PC-9 (cell line): Measurements from ENCODE around the gene ERMN. TPM values are rescaled to one million over a fixed set of nuclear protein-coding genes. Genes with fewer than 3 reads are reported as not detected.
"Not testable (repeated sequence)": the region's sequence is repeated elsewhere in the genome, so short reads cannot be mapped to it uniquely, and the experiment has no call there.

Experiments
- BruUV-seq: library from RNA; stranded (reverse); fragments of 400-500 nt; replicated peaks from 2 replicates; lab custom pipeline; 2021; lab: Mats Ljungman, UMichigan
- CTCF ChIA-PET: fragments of 300-600 bp; sonication (Branson Sonifier 250); formaldehyde crosslinking; loops from one replicate; lab custom pipeline; 2022; ENCODE audit warnings: antibody characterized with exemption; lab: Charles Lee
- POLR2A ChIA-PET: fragments of 300-600 bp; sonication (Branson Sonifier 250); formaldehyde crosslinking; loops from one replicate; lab custom pipeline; 2022; ENCODE audit warnings: antibody characterized with exemption; ENCODE audit not compliant: unreplicated experiment; lab: Charles Lee
- DNase-seq, 2 experiments: peaks; one replicate each; pipeline versions ENCODE4 v3.0.0 to v3.0.0-alpha.2; 2015 to 2022; ENCODE audit warnings: mixed read lengths in 1 of 2
- H2AFZ ChIP-seq: fragments of 200-600 bp; sonication (generic); 2 replicates; pipeline ENCODE4 v1.8.1; 2017; ENCODE audit warnings: antibody characterized with exemption
- H3F3A ChIP-seq: fragments of 200-600 bp; sonication (generic); 2 replicates; pipeline ENCODE4 v1.8.1; 2017; ENCODE audit warnings: antibody characterized with exemption, mild to moderate bottlenecking, low read depth; ENCODE audit not compliant: insufficient read depth
- H3K27ac ChIP-seq: fragments of 200-600 bp; sonication (generic); 2 replicates; pipeline ENCODE4 v1.6.1; 2016; ENCODE audit warnings: mixed run types
- H3K27me3 ChIP-seq: fragments of 200-600 bp; sonication (generic); 2 replicates; pipeline ENCODE4 v1.6.1; 2016; ENCODE audit warnings: low read depth, mixed run types; ENCODE audit not compliant: insufficient read depth
- H3K36me3 ChIP-seq: fragments of 200-600 bp; sonication (generic); 2 replicates; pipeline ENCODE4 v1.6.1; 2016; ENCODE audit warnings: low read depth, mixed run types
- H3K4me1 ChIP-seq: fragments of 200-600 bp; sonication (generic); replicated peaks from 2 replicates; pipeline ENCODE4 v1.6.1; 2016; ENCODE audit warnings: mixed run types; ENCODE audit not compliant: insufficient read depth
- H3K4me2 ChIP-seq: fragments of 200-600 bp; sonication (generic); 2 replicates; pipeline ENCODE4 v1.6.1; 2017; ENCODE audit warnings: mixed run types
- H3K4me3 ChIP-seq: fragments of 200-600 bp; sonication (generic); 2 replicates; pipeline ENCODE4 v1.6.1; 2016; ENCODE audit warnings: mixed run types
- H3K79me2 ChIP-seq: fragments of 200-600 bp; sonication (generic); 2 replicates; pipeline ENCODE4 v1.6.1; 2017; ENCODE audit warnings: low read depth, mixed run types
- H3K9me2 ChIP-seq: fragments of 200-600 bp; sonication (generic); 2 replicates; pipeline ENCODE4 v1.8.1; 2017; ENCODE audit warnings: mild to moderate bottlenecking; ENCODE audit not compliant: insufficient read depth
- H3K9me3 ChIP-seq: fragments of 200-600 bp; sonication (generic); 2 replicates; pipeline ENCODE4 v1.8.1; 2016; ENCODE audit warnings: low read depth; ENCODE audit not compliant: insufficient read depth
- H4K20me1 ChIP-seq: fragments of 200-600 bp; sonication (generic); 2 replicates; pipeline ENCODE4 v1.8.1; 2017; ENCODE audit not compliant: insufficient read depth
- EZH2 ChIP-seq: fragments of 200-600 bp; sonication (generic); IDR thresholded peaks from 2 replicates; pipeline ENCODE4 v1.8.0; 2017; ENCODE audit warnings: antibody characterized with exemption, low read depth
- intact Hi-C: fragments of 100-400 bp; cut with micrococcal nuclease; formaldehyde crosslinking; loops from one replicate; pipeline ENCODE4 v1.10.0; 2022; ENCODE audit not compliant: unreplicated experiment
- total RNA-seq: library from RNA; stranded (reverse); gene quantifications from 2 replicates; pipeline ENCODE4 v1.2.3, GENCODE V29; 2021
- TF ChIP-seq, protein P1 (sequence below): fragments of 200-600 bp; sonication (generic); conservative IDR thresholded peaks from 2 replicates; pipeline ENCODE4 v1.6.1; 2017; ENCODE audit warnings: mixed run types, antibody characterized with exemption, mild to moderate bottlenecking, moderate library complexity

Gene ERMN
- total RNA-seq, 1 experiment from 2014 or later: not detected

DNA sequence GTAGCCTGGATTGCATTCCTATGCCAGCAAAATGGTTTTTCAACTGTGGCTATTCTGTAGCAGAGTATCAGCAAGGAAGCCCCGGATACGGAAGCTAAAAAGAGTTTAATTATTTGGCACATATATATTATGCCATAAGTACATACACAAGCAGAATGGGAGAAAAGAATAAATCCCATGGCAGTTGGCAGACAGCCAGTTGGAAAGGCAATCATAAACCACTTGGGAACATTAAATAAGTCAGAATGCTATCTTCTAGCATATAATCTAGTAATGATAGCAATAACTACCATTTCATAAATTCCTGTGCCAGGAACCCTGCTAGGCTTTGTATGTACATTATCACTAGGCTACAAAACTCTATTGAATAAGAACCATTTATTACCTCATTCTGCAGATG lies 42.2 kb downstream of the ERMN start:
- Histone ChIP-seq H4K20me1 (no peaks in the 10 kb centered on the region), H3K9me2 (no peaks in the 10 kb centered on the region), H3K36me3 (no peaks in the 10 kb centered on the region), H3F3A (no peaks in the 10 kb centered on the region), H3K4me1 (no peaks in the 10 kb centered on the region), H3K9me3 (no peaks in the 10 kb centered on the region), H2AFZ (no peak overlapping the region), H3K79me2 (no peaks in the 10 kb centered on the region), H3K4me2 (no peak overlapping the region), H3K27me3 (no peaks in the 10 kb centered on the region), H3K4me3 (no peak overlapping the region), H3K27ac (no peak overlapping the region)
- TF ChIP-seq, protein P1, sequence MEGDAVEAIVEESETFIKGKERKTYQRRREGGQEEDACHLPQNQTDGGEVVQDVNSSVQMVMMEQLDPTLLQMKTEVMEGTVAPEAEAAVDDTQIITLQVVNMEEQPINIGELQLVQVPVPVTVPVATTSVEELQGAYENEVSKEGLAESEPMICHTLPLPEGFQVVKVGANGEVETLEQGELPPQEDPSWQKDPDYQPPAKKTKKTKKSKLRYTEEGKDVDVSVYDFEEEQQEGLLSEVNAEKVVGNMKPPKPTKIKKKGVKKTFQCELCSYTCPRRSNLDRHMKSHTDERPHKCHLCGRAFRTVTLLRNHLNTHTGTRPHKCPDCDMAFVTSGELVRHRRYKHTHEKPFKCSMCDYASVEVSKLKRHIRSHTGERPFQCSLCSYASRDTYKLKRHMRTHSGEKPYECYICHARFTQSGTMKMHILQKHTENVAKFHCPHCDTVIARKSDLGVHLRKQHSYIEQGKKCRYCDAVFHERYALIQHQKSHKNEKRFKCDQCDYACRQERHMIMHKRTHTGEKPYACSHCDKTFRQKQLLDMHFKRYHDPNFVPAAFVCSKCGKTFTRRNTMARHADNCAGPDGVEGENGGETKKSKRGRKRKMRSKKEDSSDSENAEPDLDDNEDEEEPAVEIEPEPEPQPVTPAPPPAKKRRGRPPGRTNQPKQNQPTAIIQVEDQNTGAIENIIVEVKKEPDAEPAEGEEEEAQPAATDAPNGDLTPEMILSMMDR: no peak
- TF ChIP-seq EZH2: no peak
- ChIA-PET CTCF (no interaction called here), POLR2A (no interaction called here)
- no peak for DNase-seq
- intact Hi-C loops: no loop called here
- no TSS peak for BruUV-seq

DNA sequence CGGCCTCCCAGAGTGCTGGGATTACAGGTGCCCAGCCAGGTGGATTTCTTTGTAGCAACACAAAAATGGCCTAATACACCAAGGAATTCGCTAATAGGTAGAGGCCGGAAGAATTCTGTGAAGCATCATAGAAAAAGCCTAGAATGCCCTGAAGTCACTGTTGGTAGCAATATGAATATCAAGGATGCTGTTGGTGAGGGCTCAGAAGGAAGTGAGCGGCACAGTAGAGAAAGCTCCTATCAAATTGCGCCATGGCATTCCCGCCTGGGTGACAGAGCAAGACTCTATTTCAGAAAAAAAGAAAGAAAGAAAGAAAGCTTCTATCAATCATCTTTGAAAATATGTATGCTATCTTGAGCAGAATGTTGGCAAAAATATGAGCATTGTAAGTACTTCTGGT lies 44.3 kb downstream of the ERMN start:
- H3K79me2 ChIP-seq: no peaks in the 10 kb centered on the region
- intact Hi-C loops: no loop called here
- H3K36me3 ChIP-seq: no peaks in the 10 kb centered on the region
- ChIA-PET POLR2A (no interaction called here), CTCF (no interaction called here)
- no peaks in the 10 kb centered on the region for H3K9me3 ChIP-seq
- no peaks in the 10 kb centered on the region for H4K20me1 ChIP-seq
- H3K4me3 ChIP-seq: no peak overlapping the region
- no peak overlapping the region for H3K27ac ChIP-seq
- no peak overlapping the region for H3K4me2 ChIP-seq
- no peak for DNase-seq
- H3K27me3 ChIP-seq: no peaks in the 10 kb centered on the region
- no peak for TF ChIP-seq EZH2
- TF ChIP-seq, protein P1: no peak
- H3K9me2 ChIP-seq: no peaks in the 10 kb centered on the region
- no peak overlapping the region for H2AFZ ChIP-seq
- H3K4me1 ChIP-seq: no peaks in the 10 kb centered on the region
- H3F3A ChIP-seq: no peaks in the 10 kb centered on the region
- BruUV-seq: no TSS peak

- H3K4me3 ChIP-seq, H3K79me2 ChIP-seq, H3F3A ChIP-seq, BruUV-seq, CTCF ChIA-PET, H3K9me3 ChIP-seq, POLR2A ChIA-PET, H3K36me3 ChIP-seq, H2AFZ ChIP-seq, H3K4me2 ChIP-seq, H3K27ac ChIP-seq, H3K4me1 ChIP-seq, intact Hi-C loops, H4K20me1 ChIP-seq, DNase-seq, H3K27me3 ChIP-seq, H3K9me2 ChIP-seq: not testable (repeated sequence)
Observed at GRCh38 chr2:157279311-157279710, 46.3 kb downstream of the ERMN start.

GRCh38 chr2:157271590-157272203 lies 53.9 kb downstream of the ERMN start:
- Histone ChIP-seq H3K36me3 (no peaks in the 10 kb centered on the region), H3K27ac (no peak overlapping the region), H2AFZ (no peak overlapping the region), H3K4me1 (no peaks in the 10 kb centered on the region), H4K20me1 (no peaks in the 10 kb centered on the region), H3K4me2 (no peak overlapping the region), H3K27me3 (no peaks in the 10 kb centered on the region), H3K9me3 (no peaks in the 10 kb centered on the region), H3K79me2 (no peaks in the 10 kb centered on the region), H3F3A (no peaks in the 10 kb centered on the region), H3K4me3 (no peak overlapping the region), H3K9me2 (no peaks in the 10 kb centered on the region)
- intact Hi-C loops: no loop called here
- DNase-seq: no peak
- no peak for TF ChIP-seq EZH2
- TF ChIP-seq, protein P1: no peak
- BruUV-seq: no TSS peak
- ChIA-PET POLR2A (no interaction called here), CTCF (no interaction called here)
